Activated CD4-positive, alpha-beta T cell treated with anti-CD3 and anti-CD28 coated beads, Interleukin-2, amount 50 U/mL, for 4 hours (primary cell): ENCODE measurements around the gene SLC25A30.
A peak's percentile ranks its signal among the peaks of the same experiment; 100 is the strongest.

Experiments
- DNase-seq, 2 experiments: peaks; one replicate each; pipeline ENCODE4 v3.0.0-alpha.2; 2020

Gene SLC25A30

GRCh38 chr13:45417790-45418534 is at the start of gene SLC25A30:
TSS of gene SLC25A30 (minus strand) at chr13:45418373. CDS start at chr13:45411425, 6,948 bp downstream.
- DNase-seq: peak; percentile 89

- DNase-seq: no peak
Observed at GRCh38 chr13:45466359-45466758, 48.2 kb upstream of the SLC25A30 start.

GRCh38 chr13:45464687-45465453 is 46.7 kb upstream of the SLC25A30 start, which contains the start of gene COG3:
TSS of gene COG3 (plus strand) at chr13:45464939. CDS start at chr13:45465037, 98 bp downstream.
- DNase-seq: peak; percentile 92 to 93

GRCh38 chr13:45464141-45464686 is 46.0 kb upstream of the SLC25A30 start:
- DNase-seq: no peak

GRCh38 chr13:45456196-45456972 is 38.2 kb upstream of the SLC25A30 start:
- DNase-seq: no peak

GRCh38 chr13:45454204-45454603 is 36.0 kb upstream of the SLC25A30 start:
- DNase-seq: no peak

- DNase-seq: no peak
Observed at GRCh38 chr13:45451282-45451681, 33.1 kb upstream of the SLC25A30 start.

GRCh38 chr13:45448965-45449559 is 30.9 kb upstream of the SLC25A30 start:
- no peak for DNase-seq

- no peak for DNase-seq
Observed at GRCh38 chr13:45447050-45447661, 29.0 kb upstream of the SLC25A30 start.

- no peak for DNase-seq
Observed at GRCh38 chr13:45446181-45446580, 28.0 kb upstream of the SLC25A30 start.

GRCh38 chr13:45445053-45445452 is 26.9 kb upstream of the SLC25A30 start:
- DNase-seq: no peak

GRCh38 chr13:45441633-45442032 is 23.5 kb upstream of the SLC25A30 start:
- DNase-seq: no peak

GRCh38 chr13:45439781-45440462 is 21.7 kb upstream of the SLC25A30 start:
- DNase-seq: no peak

- DNase-seq: no peak
Observed at GRCh38 chr13:45439008-45439407, 20.8 kb upstream of the SLC25A30 start.

GRCh38 chr13:45437947-45438346 is 19.8 kb upstream of the SLC25A30 start:
- DNase-seq: no peak

GRCh38 chr13:45436953-45437352 is 18.8 kb upstream of the SLC25A30 start:
- DNase-seq: no peak

GRCh38 chr13:45436332-45436731 is 18.2 kb upstream of the SLC25A30 start:
- no peak for DNase-seq

GRCh38 chr13:45434556-45435371 is 16.6 kb upstream of the SLC25A30 start:
- DNase-seq: no peak

GRCh38 chr13:45433381-45433790 is 15.2 kb upstream of the SLC25A30 start:
- DNase-seq: no peak

GRCh38 chr13:45432737-45433380 is 14.7 kb upstream of the SLC25A30 start:
- no peak for DNase-seq
